Measurements from ENCODE around the gene CXCR5. TPM values are rescaled to one million over a fixed set of nuclear protein-coding genes. Genes with fewer than 3 reads are reported as not detected.
"Not testable (repeated sequence)": the region's sequence is repeated elsewhere in the genome, so short reads cannot be mapped to it uniquely, and the experiment has no call there.

The CXCR5 gene
- total and polyA plus RNA-seq, 10 donors = 25.0 to 66.6 (median 34.3) TPM

DNA sequence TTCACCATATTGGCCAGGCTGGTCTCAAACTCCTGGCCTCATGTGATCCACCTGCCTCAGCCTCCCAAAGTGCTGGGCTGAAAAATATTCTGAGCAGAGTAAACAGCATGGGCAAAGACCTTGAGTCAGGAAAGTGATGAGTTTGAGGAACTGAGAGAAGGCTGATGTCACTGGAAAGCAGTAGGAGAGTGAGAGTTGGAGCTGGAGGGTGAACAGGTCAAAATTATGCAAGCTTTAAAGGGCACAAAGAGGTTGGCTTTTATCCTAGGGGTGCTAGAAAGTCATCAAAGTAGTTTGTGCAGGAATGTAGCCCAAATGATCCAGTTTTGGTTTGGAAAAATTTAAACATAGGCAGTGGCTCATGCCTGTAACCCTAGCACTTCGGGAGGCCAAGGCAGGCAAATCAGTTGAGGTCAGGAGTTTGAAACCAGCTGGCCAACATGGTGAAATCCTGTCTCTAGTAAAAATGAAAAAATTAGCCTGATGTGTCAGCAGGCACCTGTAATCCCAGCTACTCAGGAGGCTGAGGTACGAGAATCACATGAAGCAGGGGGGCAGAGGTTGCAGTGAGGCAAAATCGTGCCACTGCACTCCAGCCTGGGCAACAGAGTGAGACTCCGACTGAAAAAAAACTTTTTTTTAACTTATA lies 44.7 kb upstream of the CXCR5 start:
- Histone ChIP-seq H3K27me3 (replicated peaks in 1 of 7) (no peaks in the 10 kb centered on the region), H3K4me3 (no peak overlapping the region), H3K36me3 (no peaks in the 10 kb centered on the region), H3K9me3 (no peaks in the 10 kb centered on the region), H3K27ac (peak overlapping the region in 4 of 8 donors; percentile 40 to 64 (median 50)), H3K4me1 (peaks cover 3 to 43% (median 27%) of the 10 kb centered on the region in 6 donors)
- WGBS, 5 donors = 74 to 86% (median 79%) methylated on average over 4 of the region's 4 CpGs
- no peak for DNase-seq
- TF ChIP-seq, protein P1, sequence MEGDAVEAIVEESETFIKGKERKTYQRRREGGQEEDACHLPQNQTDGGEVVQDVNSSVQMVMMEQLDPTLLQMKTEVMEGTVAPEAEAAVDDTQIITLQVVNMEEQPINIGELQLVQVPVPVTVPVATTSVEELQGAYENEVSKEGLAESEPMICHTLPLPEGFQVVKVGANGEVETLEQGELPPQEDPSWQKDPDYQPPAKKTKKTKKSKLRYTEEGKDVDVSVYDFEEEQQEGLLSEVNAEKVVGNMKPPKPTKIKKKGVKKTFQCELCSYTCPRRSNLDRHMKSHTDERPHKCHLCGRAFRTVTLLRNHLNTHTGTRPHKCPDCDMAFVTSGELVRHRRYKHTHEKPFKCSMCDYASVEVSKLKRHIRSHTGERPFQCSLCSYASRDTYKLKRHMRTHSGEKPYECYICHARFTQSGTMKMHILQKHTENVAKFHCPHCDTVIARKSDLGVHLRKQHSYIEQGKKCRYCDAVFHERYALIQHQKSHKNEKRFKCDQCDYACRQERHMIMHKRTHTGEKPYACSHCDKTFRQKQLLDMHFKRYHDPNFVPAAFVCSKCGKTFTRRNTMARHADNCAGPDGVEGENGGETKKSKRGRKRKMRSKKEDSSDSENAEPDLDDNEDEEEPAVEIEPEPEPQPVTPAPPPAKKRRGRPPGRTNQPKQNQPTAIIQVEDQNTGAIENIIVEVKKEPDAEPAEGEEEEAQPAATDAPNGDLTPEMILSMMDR (IDR thresholded peaks at IDR 0.05 in 8 of 11, conservative IDR thresholded peaks at IDR 0.05 in 3 of 11) = no peak
- TF ChIP-seq POLR2A (IDR thresholded peaks at IDR 0.05) (no peak), POLR2AphosphoS5 (IDR thresholded peaks at IDR 0.05) (peak in 1 of 3 donors; percentile 27)
- intact Hi-C loops (cut with DNase I; ENCODE audit: low total_unique reads) = no loop called here

DNA sequence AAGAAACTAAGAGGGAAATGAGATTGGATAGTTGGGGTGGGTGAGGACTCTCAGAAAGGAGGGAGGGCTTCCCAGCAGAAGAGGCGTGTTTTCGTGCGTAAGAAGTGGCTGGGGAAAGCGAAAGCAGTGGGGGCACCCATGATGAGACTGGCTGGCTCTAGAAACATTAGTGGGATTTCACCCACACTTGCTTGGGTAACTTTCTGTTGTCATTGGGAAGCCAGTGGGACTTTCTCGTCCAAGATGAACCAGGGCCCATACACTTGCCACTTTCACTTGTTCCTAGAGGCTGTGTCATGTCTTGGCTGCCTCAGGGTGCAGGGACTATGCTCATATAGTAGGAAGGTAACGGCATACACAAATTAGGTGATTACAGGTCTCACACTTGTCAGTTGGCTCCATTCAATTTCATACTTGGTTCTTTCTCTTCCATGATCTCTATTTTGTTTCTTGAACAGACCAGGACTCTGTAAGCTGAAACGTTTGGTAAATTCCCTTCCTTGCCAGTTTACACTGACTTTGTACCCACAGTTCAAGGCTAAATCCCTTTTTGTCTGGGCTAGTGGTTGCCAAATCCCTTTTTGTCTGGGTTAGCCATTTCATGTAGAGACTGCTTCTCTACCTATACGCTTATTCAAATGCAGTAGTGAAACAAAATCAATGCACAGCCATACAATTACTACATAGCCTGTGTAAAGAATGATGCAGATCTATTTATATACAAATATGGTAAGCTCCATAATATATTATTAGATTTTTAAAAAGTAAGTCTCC lies 42.0 kb upstream of the CXCR5 start:
- Histone ChIP-seq H3K9me3 (no peaks in the 10 kb centered on the region), H3K4me3 (peak overlapping the region in 3 of 8 donors; percentile 3 to 40 (median 19)), H3K27me3 (replicated peaks in 1 of 7) (no peaks in the 10 kb centered on the region), H3K4me1 (peaks cover 0 to 36% (median 22%) of the 10 kb centered on the region in 6 donors), H3K36me3 (no peaks in the 10 kb centered on the region), H3K27ac (peak overlapping the region; percentile 6 to 75 (median 60))
- 57 to 70% (median 66%) methylated on average over 8 of the region's 8 CpGs for WGBS, 5 donors
- TF ChIP-seq, protein P1 (IDR thresholded peaks at IDR 0.05 in 8 of 11, conservative IDR thresholded peaks at IDR 0.05 in 3 of 11) = no peak
- TF ChIP-seq POLR2AphosphoS5 (IDR thresholded peaks at IDR 0.05) = peak in 1 of 3 donors; percentile 48
- no peak for TF ChIP-seq POLR2A (IDR thresholded peaks at IDR 0.05)
- intact Hi-C loops (cut with DNase I; ENCODE audit: low total_unique reads) = no loop called here
- DNase-seq = no peak

DNA sequence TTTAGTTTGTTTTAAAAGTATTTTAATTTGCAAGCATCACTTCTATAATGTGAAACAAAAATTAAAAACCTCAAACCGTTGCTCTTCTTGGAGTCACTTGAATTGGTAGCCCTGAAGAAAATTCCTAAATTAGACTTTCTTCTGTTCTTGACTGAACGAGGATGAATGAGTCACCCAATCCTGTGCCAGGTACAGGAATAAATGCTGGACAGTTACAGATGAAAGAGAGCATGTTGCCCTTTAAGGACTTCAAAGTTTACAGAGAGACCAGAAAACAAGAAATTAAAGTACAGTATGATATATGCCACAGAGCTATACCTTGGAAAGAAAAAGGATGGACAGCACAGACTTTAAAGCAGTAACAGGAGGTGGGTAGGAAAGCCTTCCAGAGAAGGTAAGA lies 41.3 kb upstream of the CXCR5 start:
- TF ChIP-seq, protein P1 (IDR thresholded peaks at IDR 0.05 in 8 of 11, conservative IDR thresholded peaks at IDR 0.05 in 3 of 11) = no peak
- TF ChIP-seq POLR2A (IDR thresholded peaks at IDR 0.05) (no peak), POLR2AphosphoS5 (IDR thresholded peaks at IDR 0.05) (no peak)
- no peak for DNase-seq
- peaks cover 0 to 36% (median 22%) of the 10 kb centered on the region in 6 donors for H3K4me1 ChIP-seq
- intact Hi-C loops (cut with DNase I; ENCODE audit: low total_unique reads) = no loop called here
- H3K36me3 ChIP-seq = no peaks in the 10 kb centered on the region
- H3K4me3 ChIP-seq = no peak overlapping the region
- 41 to 66% (median 57%) methylated on average over 2 of the region's 2 CpGs for WGBS, 5 donors
- H3K27me3 ChIP-seq (replicated peaks in 1 of 7) = no peaks in the 10 kb centered on the region
- H3K9me3 ChIP-seq = no peaks in the 10 kb centered on the region
- no peak overlapping the region for H3K27ac ChIP-seq

DNA sequence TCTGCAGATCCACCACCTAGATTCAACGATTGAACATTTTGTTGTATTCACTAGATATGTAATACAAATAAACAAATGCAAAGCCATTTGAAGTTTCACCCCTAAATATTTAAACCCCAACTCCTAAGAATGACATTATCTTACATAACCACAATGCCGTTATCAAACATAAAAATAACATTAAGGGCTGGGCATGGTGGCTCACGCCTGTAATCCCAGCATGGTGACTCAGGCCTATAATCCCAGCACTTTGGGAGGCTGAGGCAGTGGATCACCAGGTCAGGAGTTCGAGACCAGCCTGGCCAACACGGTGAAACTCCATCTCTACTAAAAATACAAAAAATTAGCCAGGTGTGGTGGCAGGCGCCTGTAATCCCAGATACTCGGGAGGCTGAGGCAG lies 40.8 kb upstream of the CXCR5 start:
- H3K27ac ChIP-seq; H3K4me3 ChIP-seq; H3K27me3 ChIP-seq (replicated peaks in 1 of 7); DNase-seq; H3K9me3 ChIP-seq; intact Hi-C loops (cut with DNase I; ENCODE audit: low total_unique reads); H3K36me3 ChIP-seq: not testable (repeated sequence)
- H3K4me1 ChIP-seq = peaks cover 0 to 34% (median 19%) of the 10 kb centered on the region in 6 donors
- WGBS, 5 donors = 90 to 93% (median 91%) methylated on average over 7 of the region's 7 CpGs

Data from spleen (tissue), 11 donors.